Neural progenitor cell (in vitro differentiated cells): Measurements from ENCODE around the gene RGMB.

Experiments used
- CTCF ChIP-seq: fragments of 200-600 bp; sonication (generic); IDR thresholded peaks from 2 replicates; pipeline ENCODE4 v1.5.1; 2017; ENCODE audit warnings: antibody characterized with exemption, mild to moderate bottlenecking
- EZH2 ChIP-seq: fragments of 200-600 bp; sonication (generic); IDR thresholded peaks from 2 replicates; pipeline ENCODE4 v1.6.1; 2017; ENCODE audit warnings: antibody characterized with exemption, mild to moderate bottlenecking, moderate library complexity
- EZH2phosphoT487 ChIP-seq: fragments of 200-600 bp; sonication (generic); IDR thresholded peaks from 2 replicates; pipeline ENCODE4 v1.6.1; 2017; ENCODE audit warnings: antibody characterized with exemption

GRCh38 chr5:98805070-98805469 lies 31.6 kb downstream of the RGMB start:
- no peak for TF ChIP-seq CTCF
- TF ChIP-seq EZH2, result no peak
- no peak for TF ChIP-seq EZH2phosphoT487
